ENCODE data around the gene MKX. TPM values are rescaled to one million over a fixed set of nuclear protein-coding genes. Genes with fewer than 3 reads are reported as not detected.
A peak's percentile ranks its signal among the peaks of the same experiment; 100 is the strongest.

The MKX gene
- polyA plus RNA-seq, 1 experiment: 0.76 TPM

GRCh38 chr10:27760867-27761266 is 15.2 kb upstream of the MKX start:
- ChIA-PET POLR2A (no interaction called here), CTCF (interaction anchor here (0.6 to 1.0 kb wide), 4 partner anchors 17 to 486 kb away, joined by 3 to 4 read pairs (median 3); no protein-coding TSS in a partner anchor)
- Histone ChIP-seq H3K27me3 (ENCODE audit: control insufficient read depth, insufficient read depth, low read length) (peaks cover 5% of the 10 kb centered on the region), H3K9me3 (ENCODE audit: control insufficient read depth, insufficient read depth, low read length) (no peaks in the 10 kb centered on the region), H3K27ac (ENCODE audit: low read depth, low read length) (no peak overlapping the region), H3K4me3 (ENCODE audit: low read depth, low read length) (no peak overlapping the region)
- DNase-seq (ENCODE audit: low read depth, low spot score): no peak
- TF ChIP-seq, protein P1, sequence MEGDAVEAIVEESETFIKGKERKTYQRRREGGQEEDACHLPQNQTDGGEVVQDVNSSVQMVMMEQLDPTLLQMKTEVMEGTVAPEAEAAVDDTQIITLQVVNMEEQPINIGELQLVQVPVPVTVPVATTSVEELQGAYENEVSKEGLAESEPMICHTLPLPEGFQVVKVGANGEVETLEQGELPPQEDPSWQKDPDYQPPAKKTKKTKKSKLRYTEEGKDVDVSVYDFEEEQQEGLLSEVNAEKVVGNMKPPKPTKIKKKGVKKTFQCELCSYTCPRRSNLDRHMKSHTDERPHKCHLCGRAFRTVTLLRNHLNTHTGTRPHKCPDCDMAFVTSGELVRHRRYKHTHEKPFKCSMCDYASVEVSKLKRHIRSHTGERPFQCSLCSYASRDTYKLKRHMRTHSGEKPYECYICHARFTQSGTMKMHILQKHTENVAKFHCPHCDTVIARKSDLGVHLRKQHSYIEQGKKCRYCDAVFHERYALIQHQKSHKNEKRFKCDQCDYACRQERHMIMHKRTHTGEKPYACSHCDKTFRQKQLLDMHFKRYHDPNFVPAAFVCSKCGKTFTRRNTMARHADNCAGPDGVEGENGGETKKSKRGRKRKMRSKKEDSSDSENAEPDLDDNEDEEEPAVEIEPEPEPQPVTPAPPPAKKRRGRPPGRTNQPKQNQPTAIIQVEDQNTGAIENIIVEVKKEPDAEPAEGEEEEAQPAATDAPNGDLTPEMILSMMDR (IDR thresholded peaks at IDR 0.05; ENCODE audit: low read depth, low read length): no peak

DNA sequence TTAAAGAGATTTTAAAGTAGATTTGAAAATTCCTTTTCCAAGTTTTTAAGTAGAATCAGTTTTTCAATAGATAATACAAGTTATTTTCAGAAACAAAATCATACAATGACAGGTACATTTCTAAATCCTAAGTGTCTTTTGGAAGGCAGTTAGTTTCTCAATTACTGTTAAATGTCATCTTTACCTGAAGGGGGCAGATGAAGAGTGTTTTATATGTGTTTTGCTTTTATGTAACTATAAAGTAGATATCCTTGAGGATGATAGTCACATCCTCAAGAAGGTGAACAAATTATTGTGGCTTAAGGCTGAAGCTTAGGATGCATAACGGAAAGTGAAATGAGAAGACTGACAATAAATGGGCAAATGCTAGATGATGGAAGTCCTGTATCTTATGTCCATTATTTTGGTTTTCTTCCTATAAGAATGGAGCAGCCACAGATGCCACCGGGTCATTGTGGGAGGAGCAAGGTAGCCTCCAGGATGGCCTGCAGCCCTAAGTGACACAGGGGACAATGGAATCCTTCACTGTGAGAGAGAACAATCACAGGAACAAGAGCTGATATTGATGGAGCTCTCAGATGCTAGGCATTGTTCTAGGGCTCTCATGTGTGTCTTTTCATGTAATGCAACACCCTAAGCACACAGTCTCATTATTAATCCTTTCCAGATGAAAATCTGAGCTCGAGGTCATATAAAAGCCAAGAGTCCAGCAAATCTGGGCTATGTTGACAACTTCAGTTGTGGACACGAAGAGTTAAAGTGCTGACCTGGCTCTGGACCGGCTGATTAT is 14.1 kb upstream of the MKX start:
- DNase-seq (ENCODE audit: low read depth, low spot score): no peak
- Histone ChIP-seq H3K4me3 (ENCODE audit: low read depth, low read length) (no peak overlapping the region), H3K27ac (ENCODE audit: low read depth, low read length) (no peak overlapping the region), H3K9me3 (ENCODE audit: control insufficient read depth, insufficient read depth, low read length) (no peaks in the 10 kb centered on the region), H3K27me3 (ENCODE audit: control insufficient read depth, insufficient read depth, low read length) (peaks cover 7% of the 10 kb centered on the region)
- CTCF ChIA-PET: interaction anchor here (1.0 kb wide), 2 partner anchors 18 to 482 kb away, joined by 3 read pairs; no protein-coding TSS in a partner anchor
- TF ChIP-seq, protein P1 (IDR thresholded peaks at IDR 0.05; ENCODE audit: low read depth, low read length): 0 out of 2 replicates have a peak, but pooled peaks have one; percentile 10
- POLR2A ChIA-PET: no interaction called here

- no peak for DNase-seq (ENCODE audit: low read depth, low spot score)
- ChIA-PET POLR2A (no interaction called here), CTCF (interaction anchor here (0.6 kb wide), 2 partner anchors 427 to 489 kb away, joined by 3 to 4 read pairs; no protein-coding TSS in a partner anchor)
- peaks cover 23% of the 10 kb centered on the region for H3K27me3 ChIP-seq (ENCODE audit: control insufficient read depth, insufficient read depth, low read length)
- H3K4me3 ChIP-seq (ENCODE audit: low read depth, low read length): no peak overlapping the region
- H3K27ac ChIP-seq (ENCODE audit: low read depth, low read length): no peak overlapping the region
- no peaks in the 10 kb centered on the region for H3K9me3 ChIP-seq (ENCODE audit: control insufficient read depth, insufficient read depth, low read length)
- TF ChIP-seq, protein P1 (IDR thresholded peaks at IDR 0.05; ENCODE audit: low read depth, low read length): no peak
Observed at GRCh38 chr10:27752673-27753237, 7.1 kb upstream of the MKX start.

DNA sequence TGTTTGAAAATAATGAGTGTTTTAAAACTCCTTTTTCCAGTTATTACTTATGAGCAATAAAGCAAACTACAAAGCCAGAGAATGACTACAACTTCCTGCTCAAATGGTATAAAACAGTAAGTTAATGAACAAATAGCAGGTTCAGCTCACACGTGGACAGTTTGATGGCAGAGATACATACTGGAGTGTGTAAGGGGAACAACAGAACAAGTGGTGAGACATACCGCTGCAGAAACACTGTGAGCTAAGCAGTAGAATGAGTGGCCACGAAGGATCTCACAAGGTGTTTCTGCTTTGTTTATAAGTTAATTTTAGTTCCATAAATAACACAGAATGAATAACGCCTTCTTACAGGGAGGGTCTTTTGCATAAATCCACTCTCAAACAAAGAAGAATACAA is 3.0 kb upstream of the MKX start:
- ChIA-PET CTCF (no interaction called here), POLR2A (no interaction called here)

More for the DNA sequence above, 3.0 kb upstream of the MKX start:
- DNase-seq (ENCODE audit: low read depth, low spot score): no peak
- Histone ChIP-seq H3K4me3 (ENCODE audit: low read depth, low read length) (no peak overlapping the region), H3K9me3 (ENCODE audit: control insufficient read depth, insufficient read depth, low read length) (peaks cover 6% of the 10 kb centered on the region; the same call in 1 of the 2 replicates), H3K27me3 (ENCODE audit: control insufficient read depth, insufficient read depth, low read length) (peaks cover 60% of the 10 kb centered on the region), H3K27ac (ENCODE audit: low read depth, low read length) (no peak overlapping the region)
- TF ChIP-seq, protein P1 (IDR thresholded peaks at IDR 0.05; ENCODE audit: low read depth, low read length): no peak

Measured in AG04450 (cell line).